ENCODE results near the gene STX16.

DNA sequence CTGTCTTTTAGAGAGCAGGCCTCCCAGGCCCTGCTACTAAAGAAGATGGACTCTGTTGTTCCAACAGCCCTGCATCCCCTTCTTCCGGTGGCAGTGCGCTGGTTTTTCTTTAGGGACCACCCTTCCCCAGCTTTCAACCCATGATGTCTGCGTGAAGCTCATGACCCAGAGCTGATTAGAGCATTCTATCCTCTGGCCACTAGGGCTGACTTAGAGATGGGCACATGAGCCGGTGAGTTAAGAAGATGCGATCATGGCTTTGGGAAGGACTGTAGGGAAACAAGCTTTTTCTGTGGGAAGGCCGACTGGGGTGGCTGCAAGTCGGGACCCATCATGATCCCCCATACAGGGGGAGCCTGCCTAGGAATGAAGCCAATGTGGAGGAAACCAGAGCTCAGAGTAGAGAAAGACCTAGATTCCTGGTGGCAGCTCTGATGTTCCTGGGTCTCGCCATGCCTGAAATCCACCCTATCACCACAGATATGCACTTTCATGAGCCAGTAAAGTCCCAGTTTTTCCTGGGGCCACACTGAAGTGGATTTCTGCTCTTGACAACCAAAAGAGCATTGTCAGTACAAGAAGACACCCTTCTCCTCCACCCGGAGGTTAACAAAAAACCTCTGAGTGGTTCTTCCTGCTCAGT lies 29.1 kb upstream of the STX16 start:
- TF ChIP-seq SIN3A (IDR thresholded peaks at IDR 0.05; ENCODE audit: borderline replicate concordance, insufficient read depth, low read length) (no peak), POLR2AphosphoS5 (IDR thresholded peaks at IDR 0.05; ENCODE audit: low read depth, low read length) (no peak), TAF1 (IDR thresholded peaks at IDR 0.05; ENCODE audit: borderline replicate concordance, insufficient read depth, low read length) (no peak), FOXP2 (optimal IDR thresholded peaks at IDR 0.05; ENCODE audit: borderline replicate concordance, extremely low read depth, extremely low read length, insufficient read depth) (no peak)
- TF ChIP-seq, protein P1, sequence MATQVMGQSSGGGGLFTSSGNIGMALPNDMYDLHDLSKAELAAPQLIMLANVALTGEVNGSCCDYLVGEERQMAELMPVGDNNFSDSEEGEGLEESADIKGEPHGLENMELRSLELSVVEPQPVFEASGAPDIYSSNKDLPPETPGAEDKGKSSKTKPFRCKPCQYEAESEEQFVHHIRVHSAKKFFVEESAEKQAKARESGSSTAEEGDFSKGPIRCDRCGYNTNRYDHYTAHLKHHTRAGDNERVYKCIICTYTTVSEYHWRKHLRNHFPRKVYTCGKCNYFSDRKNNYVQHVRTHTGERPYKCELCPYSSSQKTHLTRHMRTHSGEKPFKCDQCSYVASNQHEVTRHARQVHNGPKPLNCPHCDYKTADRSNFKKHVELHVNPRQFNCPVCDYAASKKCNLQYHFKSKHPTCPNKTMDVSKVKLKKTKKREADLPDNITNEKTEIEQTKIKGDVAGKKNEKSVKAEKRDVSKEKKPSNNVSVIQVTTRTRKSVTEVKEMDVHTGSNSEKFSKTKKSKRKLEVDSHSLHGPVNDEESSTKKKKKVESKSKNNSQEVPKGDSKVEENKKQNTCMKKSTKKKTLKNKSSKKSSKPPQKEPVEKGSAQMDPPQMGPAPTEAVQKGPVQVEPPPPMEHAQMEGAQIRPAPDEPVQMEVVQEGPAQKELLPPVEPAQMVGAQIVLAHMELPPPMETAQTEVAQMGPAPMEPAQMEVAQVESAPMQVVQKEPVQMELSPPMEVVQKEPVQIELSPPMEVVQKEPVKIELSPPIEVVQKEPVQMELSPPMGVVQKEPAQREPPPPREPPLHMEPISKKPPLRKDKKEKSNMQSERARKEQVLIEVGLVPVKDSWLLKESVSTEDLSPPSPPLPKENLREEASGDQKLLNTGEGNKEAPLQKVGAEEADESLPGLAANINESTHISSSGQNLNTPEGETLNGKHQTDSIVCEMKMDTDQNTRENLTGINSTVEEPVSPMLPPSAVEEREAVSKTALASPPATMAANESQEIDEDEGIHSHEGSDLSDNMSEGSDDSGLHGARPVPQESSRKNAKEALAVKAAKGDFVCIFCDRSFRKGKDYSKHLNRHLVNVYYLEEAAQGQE (IDR thresholded peaks at IDR 0.05; ENCODE audit: insufficient read depth in 1 of 2, low read depth in 2 of 2, low read length in 2 of 2) = no peak

All from PFSK-1 (cell line).